HG03571 (cell line): Measurements from ENCODE around the gene ERBIN.
"Not testable (repeated sequence)": the region's sequence is repeated elsewhere in the genome, so short reads cannot be mapped to it uniquely, and the experiment has no call there.

ENCODE experiments used
- ATAC-seq: cut with Tn5 transposase; IDR thresholded peaks from one replicate; pipeline ENCODE4 v1.9.1; 2021; ENCODE audit not compliant: unreplicated experiment

Gene ERBIN

GRCh38 chr5:66002415-66002814 lies 76.0 kb downstream of the ERBIN start:
- no peak for ATAC-seq

- no peak for ATAC-seq
These were observed 77.8 kb downstream of the ERBIN start for GRCh38 chr5:66004216-66004615.

- no peak for ATAC-seq
These were observed 82.9 kb downstream of the ERBIN start for GRCh38 chr5:66009277-66009676.

GRCh38 chr5:66010476-66010875 lies 84.1 kb downstream of the ERBIN start:
- no peak for ATAC-seq

- ATAC-seq, result no peak
These were observed 85.9 kb downstream of the ERBIN start for GRCh38 chr5:66012271-66012670.

GRCh38 chr5:66013397-66013796 lies 87.0 kb downstream of the ERBIN start:
- ATAC-seq, result no peak

- ATAC-seq, result no peak
These were observed 87.5 kb downstream of the ERBIN start for GRCh38 chr5:66013906-66014305.

- ATAC-seq, result no peak
These were observed 89.0 kb downstream of the ERBIN start for GRCh38 chr5:66015196-66015960.

- no peak for ATAC-seq
These were observed 95.2 kb downstream of the ERBIN start for GRCh38 chr5:66021585-66021984.

- no peak for ATAC-seq
These were observed 112.9 kb downstream of the ERBIN start for GRCh38 chr5:66039296-66039695.

- ATAC-seq, result no peak
These were observed 113.3 kb downstream of the ERBIN start for GRCh38 chr5:66039701-66040100.

- ATAC-seq, result no peak
These were observed 115.3 kb downstream of the ERBIN start for GRCh38 chr5:66041627-66042026.

GRCh38 chr5:66057239-66057638 lies 130.9 kb downstream of the ERBIN start:
- ATAC-seq, result no peak

- not testable (repeated sequence) for ATAC-seq
These were observed 134.9 kb downstream of the ERBIN start for GRCh38 chr5:66061320-66061719.

- ATAC-seq, result not testable (repeated sequence)
These were observed 136.7 kb downstream of the ERBIN start for GRCh38 chr5:66063061-66063460.

GRCh38 chr5:66066826-66067225 lies 140.5 kb downstream of the ERBIN start:
- no peak for ATAC-seq

- ATAC-seq, result no peak
These were observed 145.7 kb downstream of the ERBIN start for GRCh38 chr5:66072031-66072430.

GRCh38 chr5:66074901-66075300 lies 148.5 kb downstream of the ERBIN start:
- no peak for ATAC-seq

- ATAC-seq, result no peak
These were observed 154.3 kb downstream of the ERBIN start for GRCh38 chr5:66080664-66081063.

- no peak for ATAC-seq
These were observed 163.0 kb downstream of the ERBIN start for GRCh38 chr5:66089384-66089783.

- no peak for ATAC-seq
These were observed 174.5 kb downstream of the ERBIN start for GRCh38 chr5:66100851-66101250.

GRCh38 chr5:66113160-66113559 lies 186.8 kb downstream of the ERBIN start:
- ATAC-seq, result no peak

- no peak for ATAC-seq
These were observed 191.9 kb downstream of the ERBIN start for GRCh38 chr5:66118304-66118703.
